HepG2 (cell line): ENCODE data around the gene UBR4. TPM values are rescaled to one million over a fixed set of nuclear protein-coding genes. Genes with fewer than 3 reads are reported as not detected.

Experiments
- ATAC-seq: fragments of 200-7000 bp; cut with Tn5 transposase; 3 replicates; pipeline ENCODE4 v1.9.1; 2020; ENCODE audit warnings: mild to moderate bottlenecking, moderate library complexity
- BruUV-seq: library from RNA; stranded (reverse); fragments of 400-500 nt; replicated peaks from 2 replicates; lab custom pipeline; 2021; lab: Mats Ljungman, UMichigan
- CTCF ChIA-PET: fragments of 300-600 bp; formaldehyde crosslinking; extraction: SDS; loops from one replicate; lab custom pipeline; 2021; ENCODE audit warnings: low total read pairs, inconsistent platforms, low intra/inter-chr PET ratio; lab: Yijun Ruan, JAX
- POLR2A ChIA-PET: fragments of 350-600 bp; sonication (Branson Sonifier 250); formaldehyde crosslinking; loops from one replicate; lab custom pipeline; 2020; ENCODE audit warnings: antibody characterized with exemption, inconsistent platforms; lab: Yijun Ruan, JAX
- DNase-seq: peaks from one replicate; pipeline ENCODE4 v3.0.0-alpha.2; 2015; ENCODE audit warnings: low spot score
- FAIRE-seq: peaks from 3 replicates; lab custom pipeline; 2011; peaks lifted over from hg19 to GRCh38; lab: Jason Lieb, UNC
- H2AFZ ChIP-seq: one replicate; pipeline ENCODE4 v1.6.1; 2011; ENCODE audit warnings: low read length, inconsistent platforms
- H3K27ac ChIP-seq: fragments of 300-600 bp; 3 replicates; pipeline ENCODE4 v1.8.0; 2011; ENCODE audit warnings: mixed run types, mild to moderate bottlenecking, mixed read lengths, low read length, inconsistent platforms; ENCODE audit not compliant: insufficient read depth; ENCODE audit errors: extremely low read length
- H3K27me3 ChIP-seq, 2 experiments: fragments of 200-600 bp in 1 of 2; 2 replicates in 1 of 2; 3 replicates in 1 of 2; pipeline versions ENCODE4 v1.6.0 to v1.8.0; 2011; ENCODE audit warnings: low read length in 2 of 2, mild to moderate bottlenecking in 2 of 2, moderate library complexity in 2 of 2, inconsistent platforms in 1 of 2; ENCODE audit not compliant: insufficient read depth in 2 of 2, control insufficient read depth in 1 of 2
- H3K36me3 ChIP-seq, 2 experiments: fragments of 200-600 bp in 1 of 2; replicated peaks in 1 of 2; 2 replicates in 1 of 2; 3 replicates in 1 of 2; pipeline versions ENCODE4 v1.5.1 to v1.8.0; 2011; ENCODE audit warnings: low read length in 2 of 2, inconsistent platforms in 1 of 2; ENCODE audit not compliant: insufficient read depth in 2 of 2, control insufficient read depth in 1 of 2
- H3K4me1 ChIP-seq: 2 replicates; pipeline ENCODE4 v1.5.1; 2012; ENCODE audit warnings: low read length, inconsistent platforms; ENCODE audit not compliant: insufficient read depth
- H3K4me2 ChIP-seq: 2 replicates; pipeline ENCODE4 v1.6.0; 2011; ENCODE audit warnings: low read depth, low read length, inconsistent platforms
- H3K4me3 ChIP-seq, 3 experiments: fragments of 200-600 bp in 1 of 3; sonication (generic), shearing (Covaris generic) in 1 of 3; replicated peaks in 1 of 3; 2 replicates each; pipeline ENCODE4 v1.5.1; 2011 to 2016; ENCODE audit warnings: low read length in 3 of 3, inconsistent platforms in 2 of 3, low read depth in 2 of 3, mild to moderate bottlenecking in 2 of 3, control low read depth in 1 of 3, mixed read lengths in 1 of 3; ENCODE audit not compliant: insufficient read depth in 1 of 3
- H3K79me2 ChIP-seq: one replicate; pipeline ENCODE4 v1.6.1; 2011; ENCODE audit warnings: low read length, inconsistent platforms; ENCODE audit not compliant: insufficient read depth
- H3K9ac ChIP-seq: 2 replicates; pipeline ENCODE4 v1.6.0; 2011; ENCODE audit warnings: mild to moderate bottlenecking, low read depth, low read length, inconsistent platforms; ENCODE audit not compliant: insufficient read depth
- H3K9me3 ChIP-seq: 2 replicates; pipeline ENCODE4 v1.5.1; 2012; ENCODE audit warnings: mild to moderate bottlenecking, low read length
- H4K20me1 ChIP-seq: 2 replicates; pipeline ENCODE4 v1.6.0; 2011; ENCODE audit warnings: inconsistent platforms, mild to moderate bottlenecking, low read length, moderate library complexity; ENCODE audit not compliant: insufficient read depth
- BORCS8-MEF2B ChIP-seq: sonication (generic); formaldehyde crosslinking; IDR thresholded peaks from 2 replicates; pipeline ENCODE4 v1.8.0; 2022; ENCODE audit warnings: mild to moderate bottlenecking, missing genetic modification reagents
- FOXM1 ChIP-seq: sonication (generic); formaldehyde crosslinking; IDR thresholded peaks from 2 replicates; pipeline ENCODE4 v1.5.0; 2020; ENCODE audit warnings: missing genetic modification reagents
- KDM2A ChIP-seq: sonication (generic); formaldehyde crosslinking; IDR thresholded peaks from 2 replicates; pipeline ENCODE4 v1.4.0; 2020; ENCODE audit warnings: low read depth, missing genetic modification reagents, borderline replicate concordance
- ZFY ChIP-seq: sonication (generic); formaldehyde crosslinking; IDR thresholded peaks from 2 replicates; pipeline ENCODE4 v1.4.0; 2020; ENCODE audit warnings: missing genetic modification reagents
- ZHX2 ChIP-seq, 2 experiments: sonication (generic) in 1 of 2; formaldehyde crosslinking in 1 of 2; IDR thresholded peaks; 2 replicates each; pipeline versions ENCODE4 v1.6.1 to v1.9.0; 2014 to 2022; ENCODE audit warnings: antibody characterized with exemption in 1 of 2, borderline replicate concordance in 1 of 2, inconsistent platforms in 1 of 2, low read depth in 1 of 2, missing genetic modification reagents in 1 of 2
- ZNF318 ChIP-seq: sonication (generic); formaldehyde crosslinking; IDR thresholded peaks from 2 replicates; pipeline ENCODE4 v1.4.0; 2020; ENCODE audit warnings: mild to moderate bottlenecking, missing genetic modification reagents
- ZNF484 ChIP-seq: sonication (generic); formaldehyde crosslinking; IDR thresholded peaks from 2 replicates; pipeline ENCODE4 v1.5.1; 2020; ENCODE audit warnings: mild to moderate bottlenecking, low read depth, missing genetic modification reagents, borderline replicate concordance
- ZNF777 ChIP-seq: sonication (generic); formaldehyde crosslinking; IDR thresholded peaks from 2 replicates; pipeline ENCODE4 v1.4.0; 2020; ENCODE audit warnings: missing genetic modification reagents
- WGBS: methylation state at CpG from one replicate; pipeline ENCODE4 v1.1.6; 2017; ENCODE audit warnings: low lambda C conversion rate; 5-methylcytosine and 5-hydroxymethylcytosine counted together
- in situ Hi-C: cut with HindIII; loops from 2 replicates; pipeline ENCODE4 v1.10.0; 2017; ENCODE audit warnings: low pct_unique_long_range_greater_than_20kb; ENCODE audit not compliant: extremely low pct_ligation_motif_present
- intact Hi-C: fragments of 100-400 bp; cut with micrococcal nuclease; formaldehyde crosslinking; loops from one replicate; pipeline ENCODE4 v1.10.0; 2022; ENCODE audit not compliant: unreplicated experiment
- polyA plus RNA-seq, 8 experiments: library from polyadenylated mRNA; depleted of rRNA in 3 of 8; stranded (reverse) in 7 of 8; unstranded in 1 of 8; fragments of >200 nt; fragmentation: Illumina TruSeq in 4 of 8; extraction: Trizol in 4 of 8; gene quantifications; 2 replicates each; pipeline versions ENCODE4 v1.2.1 to v1.2.3, GENCODE V29; 2011 to 2016; ENCODE audit warnings: low read depth in 4 of 8, missing spikeins in 1 of 8, mixed read lengths in 1 of 8; ENCODE audit not compliant: insufficient read depth in 1 of 8
- total RNA-seq, 5 experiments: library from RNA; depleted of rRNA; stranded (reverse); fragments of >200 nt; fragmentation: Illumina TruSeq; extraction: Trizol; gene quantifications; 2 replicates each; pipeline ENCODE4 v1.2.3, GENCODE V29; 2016; ENCODE audit warnings: low read depth in 1 of 5
- TF ChIP-seq, protein P1 (sequence below): sonication (generic); formaldehyde crosslinking; IDR thresholded peaks from 2 replicates; pipeline ENCODE4 v1.4.0; 2020; ENCODE audit warnings: missing genetic modification reagents, low read depth, mild to moderate bottlenecking, borderline replicate concordance

UBR4 gene
- total and polyA plus RNA-seq, 2 of the 13 experiments (the other 11 are each of a cell fraction or from before 2014, with no cell fraction given): 59.1 to 106 TPM

DNA sequence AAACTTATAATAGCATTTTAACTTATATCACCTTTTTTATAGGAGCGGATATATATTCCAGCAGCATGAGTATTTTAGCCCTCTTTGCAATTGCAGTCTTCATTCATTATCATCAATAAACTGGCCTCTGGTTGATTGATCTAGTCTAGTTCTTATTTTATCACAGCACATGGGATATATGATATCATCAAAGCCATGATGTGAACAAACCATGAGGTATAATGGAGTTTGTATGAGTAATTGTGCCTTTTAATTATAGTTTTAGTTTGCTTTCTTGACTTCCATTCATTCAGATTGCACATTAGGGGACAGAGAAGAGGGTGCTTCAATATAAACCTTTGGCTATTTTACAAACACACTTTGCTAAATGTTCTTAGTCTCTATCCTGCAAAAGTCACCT, 3.5 kb upstream of the UBR4 start:
- H3K27me3 ChIP-seq: peaks cover 0 to 4% of the 10 kb centered on the region in 2 experiments; a peak in 1 of 5 replicates
- intact Hi-C loops: no loop called here
- CTCF ChIA-PET: no interaction called here
- peaks cover 39% of the 10 kb centered on the region for H3K4me1 ChIP-seq
- H3K9me3 ChIP-seq: no peaks in the 10 kb centered on the region
- no peak overlapping the region for H2AFZ ChIP-seq
- no peak overlapping the region for H3K4me3 ChIP-seq
- H3K36me3 ChIP-seq: peaks cover 1 to 14% of the 10 kb centered on the region in 2 experiments; a peak in 3 of 5 replicates
- peaks cover 47% of the 10 kb centered on the region for H3K79me2 ChIP-seq
- no TSS peak for BruUV-seq
- no peak overlapping the region for H3K9ac ChIP-seq
- no peak overlapping the region for H3K4me2 ChIP-seq
- POLR2A ChIA-PET: no interaction called here
- no peak for DNase-seq
- ATAC-seq: no peak
- H4K20me1 ChIP-seq: peaks cover 12% of the 10 kb centered on the region; the same call in 1 of the 2 replicates
- in situ Hi-C loops: no loop called here
- H3K27ac ChIP-seq: no peak overlapping the region
- no peak for FAIRE-seq
- 100% methylated on average over 1 of the region's 1 CpG for WGBS
- TF ChIP-seq ZHX2 (IDR thresholded peaks at IDR 0.05; ENCODE audit: low read depth): no peak
- TF ChIP-seq ZHX2 (CRISPR knock-in tag; IDR thresholded peaks at IDR 0.05; ENCODE audit: borderline replicate concordance): no peak
- TF ChIP-seq, protein P1, sequence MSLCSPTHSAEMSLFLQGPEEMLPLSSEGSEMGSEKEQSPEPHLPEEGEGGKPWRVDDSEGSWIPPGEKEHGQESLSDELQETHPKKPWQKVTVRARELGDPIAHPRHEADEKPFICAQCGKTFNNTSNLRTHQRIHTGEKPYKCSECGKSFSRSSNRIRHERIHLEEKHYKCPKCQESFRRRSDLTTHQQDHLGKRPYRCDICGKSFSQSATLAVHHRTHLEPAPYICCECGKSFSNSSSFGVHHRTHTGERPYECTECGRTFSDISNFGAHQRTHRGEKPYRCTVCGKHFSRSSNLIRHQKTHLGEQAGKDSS: no peak
- TF ChIP-seq ZNF777 (CRISPR knock-in tag): no peak
- TF ChIP-seq ZFY (CRISPR knock-in tag): no peak
- TF ChIP-seq ZNF484 (CRISPR knock-in tag): no peak
- TF ChIP-seq KDM2A (CRISPR knock-in tag): no peak
- TF ChIP-seq FOXM1: no peak
- no peak for TF ChIP-seq ZNF318
- no peak for TF ChIP-seq BORCS8-MEF2B (CRISPR knock-in tag)
